Right lobe of liver (tissue), 6 donors: ENCODE data around the gene DCTN5. TPM values are rescaled to one million over a fixed set of nuclear protein-coding genes. Genes with fewer than 3 reads are reported as not detected.

Experiments
- ATAC-seq, 4 donors: fragments of 200-7000 bp; cut with Tn5 transposase; one replicate each; pipeline ENCODE4 v1.9.1; 2020; ENCODE audit warnings: mild to moderate bottlenecking in 4 of 4, moderate library complexity in 4 of 4
- DNase-seq, 3 donors: peaks; one replicate each; pipeline ENCODE4 v3.0.0-alpha.2; 2020
- H3K27ac ChIP-seq, 3 donors: fragments of 200-600 bp; one replicate each; pipeline ENCODE4 v1.8.0; 2022
- H3K27me3 ChIP-seq, 2 donors: fragments of 200-600 bp; one replicate each; pipeline ENCODE4 v1.8.0; 2022
- H3K36me3 ChIP-seq, 4 donors: fragments of 200-600 bp; sonication (generic) in 1 of 4; one replicate each; pipeline versions ENCODE4 v1.5.1 to v1.8.0; 2017 to 2022; ENCODE audit warnings: control low read depth in 1 of 4
- H3K4me1 ChIP-seq, 4 donors: fragments of 200-600 bp; sonication (generic) in 1 of 4; one replicate each; pipeline versions ENCODE4 v1.5.1 to v1.8.0; 2017 to 2022; ENCODE audit warnings: control low read depth in 1 of 4
- H3K4me3 ChIP-seq, 3 donors: fragments of 200-600 bp; one replicate each; pipeline ENCODE4 v1.8.0; 2022
- H3K9me3 ChIP-seq, 4 donors: fragments of 200-600 bp; sonication (generic) in 1 of 4; one replicate each; pipeline versions ENCODE4 v1.5.1 to v1.8.0; 2017 to 2022; ENCODE audit warnings: control low read depth in 1 of 4
- CTCF ChIP-seq, 4 donors: fragments of 200-600 bp in 3 of 4; fragments of 450-650 bp in 1 of 4; IDR thresholded peaks; one replicate each; pipeline versions ENCODE4 v1.5.1 to v1.8.0; 2016 to 2022; ENCODE audit warnings: antibody characterized with exemption in 4 of 4, mild to moderate bottlenecking in 2 of 4
- POLR2A ChIP-seq: fragments of 450-650 bp; IDR thresholded peaks from one replicate; pipeline ENCODE4 v1.6.1; 2017; ENCODE audit warnings: antibody characterized with exemption, mild to moderate bottlenecking
- WGBS: methylation state at CpG from one replicate; pipeline ENCODE4 v1.1.6; 2018; ENCODE audit warnings: low coverage, low lambda C conversion rate; ENCODE audit not compliant: insufficient coverage; ENCODE audit errors: missing lambda C conversion rate; 5-methylcytosine and 5-hydroxymethylcytosine counted together
- intact Hi-C, 2 donors: fragments of 100-400 bp; cut with DNase I; formaldehyde crosslinking; loops; one replicate each; pipeline versions ENCODE4 v1.11.2 to v1.14.1; 2022
- total RNA-seq, 6 experiments: library from RNA; depleted of rRNA in 2 of 6; stranded (reverse); fragments of >200 nt in 2 of 6; fragmentation: NEBNext Ultra II Directional in 3 of 6; extraction: Animal tissue kit (Norgen Biotek cat#: 25700) in 3 of 6; gene quantifications; one replicate each; pipeline versions ENCODE4 v1.1.0 to v1.2.4, GENCODE V29; 2016 to 2023
- donor health status: DM: no; HTN: yes; CAD: no.
- donor health status: DM: no; HTN: no; CAD: no.
- donor health status: DM: no; HTN: no; CAD: no.
- donor health status: DM: no; HTN: yes; CAD: no.
- donor health status: DM: no; HTN: yes; CAD: no.

DCTN5 gene
- total RNA-seq, 6 experiments from 2014 or later, result 10.0 to 18.9 (median 18.3) TPM

GRCh38 chr16:23724096-23724784 lies 83.0 kb downstream of the DCTN5 start:
- no peak overlapping the region for H3K27ac ChIP-seq
- ATAC-seq, result no peak
- no peaks in the 10 kb centered on the region for H3K36me3 ChIP-seq
- WGBS, result 44% methylated on average over 8 of the region's 8 CpGs
- H3K4me3 ChIP-seq, result no peak overlapping the region
- no peak for TF ChIP-seq POLR2A
- TF ChIP-seq CTCF (IDR thresholded peaks at IDR 0.05), result no peak
- DNase-seq, result no peak
- H3K4me1 ChIP-seq, result no peaks in the 10 kb centered on the region
- no peaks in the 10 kb centered on the region for H3K9me3 ChIP-seq
- intact Hi-C loops, result no loop called here
- no peaks in the 10 kb centered on the region for H3K27me3 ChIP-seq

- Histone ChIP-seq H3K27me3 (no peaks in the 10 kb centered on the region), H3K4me3 (no peak overlapping the region), H3K27ac (no peak overlapping the region), H3K9me3 (no peaks in the 10 kb centered on the region), H3K4me1 (no peaks in the 10 kb centered on the region), H3K36me3 (no peaks in the 10 kb centered on the region)
- TF ChIP-seq POLR2A (no peak), CTCF (IDR thresholded peaks at IDR 0.05) (no peak)
- no peak for DNase-seq
- ATAC-seq, result no peak
- intact Hi-C loops, result no loop called here
- WGBS, result 50% methylated on average over 3 of the region's 3 CpGs
Observed at GRCh38 chr16:23724785-23725131, 83.5 kb downstream of the DCTN5 start.

GRCh38 chr16:23726710-23727109 lies 85.4 kb downstream of the DCTN5 start:
- no peak for TF ChIP-seq CTCF (IDR thresholded peaks at IDR 0.05)
- TF ChIP-seq POLR2A, result no peak
- Histone ChIP-seq H3K4me3 (no peak overlapping the region), H3K27ac (no peak overlapping the region), H3K36me3 (no peaks in the 10 kb centered on the region), H3K4me1 (no peaks in the 10 kb centered on the region), H3K27me3 (no peaks in the 10 kb centered on the region), H3K9me3 (no peaks in the 10 kb centered on the region)
- ATAC-seq, result no peak
- 83% methylated on average over 3 of the region's 3 CpGs for WGBS
- DNase-seq, result no peak
- intact Hi-C loops, result no loop called here

Other genes with a start within 250 kb of the DCTN5 start
- 10 to 100 TPM in 1 of 6 experiments, 1 to 10 TPM in 5; 7.5 to 11.2 (median 8.4) TPM for gene COG7, start 188.3 kb upstream of the DCTN5 start, total RNA-seq
- gene GGA2, start 131.0 kb upstream of the DCTN5 start, total RNA-seq, result 10 to 100 TPM; 19.2 to 31.7 (median 27.8) TPM
- gene EARS2, start 84.1 kb upstream of the DCTN5 start, total RNA-seq, result 10 to 100 TPM; 14.9 to 47.7 (median 15.9) TPM
- 10 to 100 TPM; 27.6 to 50.5 (median 37.4) TPM for gene UBFD1, start 83.7 kb upstream of the DCTN5 start, total RNA-seq
- 10 to 100 TPM; 53.9 to 87.3 (median 63.9) TPM for gene NDUFAB1, start 45.1 kb upstream of the DCTN5 start, total RNA-seq
- gene PALB2, start 156 bp upstream of the DCTN5 start, total RNA-seq, result 1 to 10 TPM; 4.3 to 7.7 (median 5.4) TPM
- gene PLK1, start 37.4 kb downstream of the DCTN5 start, total RNA-seq, result 1 to 10 TPM in 4 of 6 experiments, under 1 TPM in 2; 0.61 to 3.6 (median 1.8) TPM
- not detected for gene ERN2, start 71.8 kb downstream of the DCTN5 start, total RNA-seq
- not detected for gene CHP2, start 113.6 kb downstream of the DCTN5 start, total RNA-seq
- gene PRKCB, start 194.5 kb downstream of the DCTN5 start, total RNA-seq, result 1 to 10 TPM; 1.7 to 8.1 (median 3.5) TPM